HEK293 (cell line): Measurements from ENCODE around the gene MAGEC1.

Experiments
- CTCF ChIP-seq: fragments of 450-650 bp; formaldehyde crosslinking; IDR thresholded peaks from 2 replicates; pipeline ENCODE4 v1.5.1; 2016; ENCODE audit warnings: missing biosample characterization, missing genetic modification characterization
- MEIS1 ChIP-seq: sonication (generic); formaldehyde crosslinking; IDR thresholded peaks from 2 replicates; pipeline ENCODE4 v1.8.1; 2022; ENCODE audit warnings: missing genetic modification reagents, mild to moderate bottlenecking, borderline replicate concordance
- RBAK ChIP-seq: fragments of 450-650 bp; formaldehyde crosslinking; IDR thresholded peaks from 2 replicates; pipeline ENCODE4 v1.5.1; 2016; ENCODE audit warnings: missing biosample characterization, missing genetic modification characterization
- REST ChIP-seq: fragments of 450-650 bp; formaldehyde crosslinking; IDR thresholded peaks from 2 replicates; pipeline ENCODE4 v1.5.1; 2016; ENCODE audit warnings: missing biosample characterization, missing genetic modification characterization
- ZBTB17 ChIP-seq: fragments of 450-650 bp; formaldehyde crosslinking; IDR thresholded peaks from 2 replicates; pipeline ENCODE4 v1.5.1; 2016; ENCODE audit warnings: missing biosample characterization, missing genetic modification characterization
- ZBTB26 ChIP-seq: fragments of 450-650 bp; formaldehyde crosslinking; optimal IDR thresholded peaks from 2 replicates; pipeline ENCODE3; 2016; ENCODE audit warnings: missing biosample characterization, mild to moderate bottlenecking, missing genetic modification characterization
- ZFP41 ChIP-seq: fragments of 450-650 bp; formaldehyde crosslinking; IDR thresholded peaks from 2 replicates; pipeline ENCODE4 v1.5.1; 2016; ENCODE audit warnings: missing biosample characterization, missing genetic modification characterization, borderline replicate concordance
- ZNF16 ChIP-seq: fragments of 450-650 bp; formaldehyde crosslinking; IDR thresholded peaks from 2 replicates; pipeline ENCODE4 v1.5.1; 2016; ENCODE audit warnings: low read depth, missing biosample characterization, missing genetic modification characterization
- ZNF211 ChIP-seq: fragments of 450-650 bp; formaldehyde crosslinking; IDR thresholded peaks from 2 replicates; pipeline ENCODE4 v1.5.1; 2016; ENCODE audit warnings: low read depth, missing biosample characterization, missing genetic modification characterization
- ZNF274 ChIP-seq, 2 experiments: fragments of 200-500 bp in 1 of 2; fragments of 450-650 bp in 1 of 2; sonication (Bioruptor generic) in 1 of 2; formaldehyde crosslinking in 1 of 2; IDR thresholded peaks; 2 replicates each; pipeline versions ENCODE4 v1.5.1 to v1.6.1; 2014 to 2016; ENCODE audit warnings: borderline replicate concordance in 1 of 2, inconsistent platforms in 1 of 2, low read length in 1 of 2, missing biosample characterization in 1 of 2, missing genetic modification characterization in 1 of 2
- ZNF530 ChIP-seq: fragments of 450-650 bp; formaldehyde crosslinking; IDR thresholded peaks from 2 replicates; pipeline ENCODE4 v1.5.1; 2016; ENCODE audit warnings: low read depth, missing biosample characterization, missing genetic modification characterization
- ZNF621 ChIP-seq: fragments of 450-650 bp; formaldehyde crosslinking; IDR thresholded peaks from 2 replicates; pipeline ENCODE4 v1.5.1; 2017; ENCODE audit warnings: missing biosample characterization, missing genetic modification characterization
- ZNF747 ChIP-seq: fragments of 450-650 bp; formaldehyde crosslinking; IDR thresholded peaks from 2 replicates; pipeline ENCODE4 v1.5.1; 2016; ENCODE audit warnings: missing biosample characterization, missing genetic modification characterization
- ZSCAN30 ChIP-seq: fragments of 450-650 bp; IDR thresholded peaks from 2 replicates; pipeline ENCODE4 v1.5.1; 2018; ENCODE audit warnings: missing biosample characterization, mild to moderate bottlenecking, missing genetic modification characterization, moderate library complexity

GRCh38 chrX:141924293-141924692, 20.6 kb downstream of the MAGEC1 start:
- TF ChIP-seq CTCF (tag by site-specific recombination) (no peak), ZBTB26 (tag by site-specific recombination) (no peak), ZNF274 (IDR thresholded peaks at IDR 0.05; ENCODE audit: low read length) (no peak), ZNF274 (tag by site-specific recombination; IDR thresholded peaks at IDR 0.05; ENCODE audit: borderline replicate concordance) (no peak), ZFP41 (tag by site-specific recombination) (no peak), RBAK (no peak), ZSCAN30 (tag by site-specific recombination) (no peak), REST (no peak), ZNF211 (no peak), ZNF621 (tag by site-specific recombination) (no peak), ZNF16 (tag by site-specific recombination) (no peak), MEIS1 (CRISPR knock-in tag) (no peak), ZBTB17 (tag by site-specific recombination) (no peak), ZNF747 (no peak), ZNF530 (tag by site-specific recombination) (no peak)
